ENCODE results near the gene ALOX15B.
"Not testable (repeated sequence)": the region's sequence is repeated elsewhere in the genome, so short reads cannot be mapped to it uniquely, and the experiment has no call there.

Gene ALOX15B

DNA sequence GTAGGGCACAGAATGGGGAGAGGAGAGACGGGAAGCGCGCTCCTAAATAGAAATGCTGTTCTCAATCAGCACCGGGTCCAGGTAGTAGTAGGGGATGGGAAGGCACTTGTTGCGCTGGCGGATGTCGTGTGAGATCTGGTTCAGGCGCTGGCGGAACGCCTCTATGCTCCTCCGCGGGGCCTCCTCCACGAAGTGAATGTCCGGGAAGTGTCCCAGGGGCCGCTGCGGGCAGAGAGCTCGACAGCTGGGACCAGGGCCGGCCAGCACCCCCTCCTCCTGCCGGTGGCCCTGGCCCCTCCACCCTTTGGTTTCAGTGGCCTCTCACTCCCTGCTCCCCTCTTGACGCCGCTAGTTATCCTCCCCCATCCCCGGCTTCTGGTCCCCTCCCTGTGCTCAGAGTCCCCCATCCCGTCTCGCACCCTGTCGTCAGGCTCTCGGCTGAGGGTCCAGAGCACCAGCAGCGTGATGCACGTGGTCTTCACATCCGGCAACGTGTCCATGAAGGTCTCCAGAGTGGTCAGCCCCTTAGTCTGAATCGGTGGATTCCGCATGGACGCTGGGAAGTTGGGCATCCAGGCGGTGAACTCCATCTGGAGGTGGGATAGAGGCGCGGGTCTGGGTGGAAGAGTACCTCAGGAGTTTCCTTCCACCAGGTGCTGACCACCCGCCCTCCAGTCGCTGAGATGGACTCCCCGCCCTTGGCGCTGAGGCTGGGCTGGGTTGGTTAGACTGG lies 34.0 kb downstream of the ALOX15B start:
- Histone ChIP-seq H3K4me3 (ENCODE audit: low read depth, low read length) (peak overlapping the region; percentile 62), H3K9me3 (ENCODE audit: control insufficient read depth, insufficient read depth, low read length) (no peaks in the 10 kb centered on the region), H3K4me1 (ENCODE audit: control insufficient read depth, insufficient read depth, low read length) (peaks cover 5% of the 10 kb centered on the region), H3K9ac (ENCODE audit: low read depth, low read length) (no peak overlapping the region), H3K27me3 (ENCODE audit: control insufficient read depth, insufficient read depth, low read length) (peaks cover 95% of the 10 kb centered on the region), H3K36me3 (ENCODE audit: control insufficient read depth, insufficient read depth, low read length) (no peaks in the 10 kb centered on the region)

GRCh38 chr17:8073627-8074484 lies 35.0 kb downstream of the ALOX15B start:
- Histone ChIP-seq H3K9ac (ENCODE audit: low read depth, low read length) (no peak overlapping the region), H3K27me3 (ENCODE audit: control insufficient read depth, insufficient read depth, low read length) (peaks cover 91% of the 10 kb centered on the region), H3K36me3 (ENCODE audit: control insufficient read depth, insufficient read depth, low read length) (no peaks in the 10 kb centered on the region), H3K9me3 (ENCODE audit: control insufficient read depth, insufficient read depth, low read length) (no peaks in the 10 kb centered on the region), H3K4me3 (ENCODE audit: low read depth, low read length) (peak overlapping the region; percentile 62), H3K4me1 (ENCODE audit: control insufficient read depth, insufficient read depth, low read length) (peaks cover 5% of the 10 kb centered on the region)

GRCh38 chr17:8074554-8074953 lies 35.7 kb downstream of the ALOX15B start:
- Histone ChIP-seq H3K36me3 (ENCODE audit: control insufficient read depth, insufficient read depth, low read length) (no peaks in the 10 kb centered on the region), H3K4me1 (ENCODE audit: control insufficient read depth, insufficient read depth, low read length) (peaks cover 5% of the 10 kb centered on the region), H3K9me3 (ENCODE audit: control insufficient read depth, insufficient read depth, low read length) (no peaks in the 10 kb centered on the region), H3K9ac (ENCODE audit: low read depth, low read length) (no peak overlapping the region), H3K4me3 (ENCODE audit: low read depth, low read length) (peak overlapping the region; percentile 62), H3K27me3 (ENCODE audit: control insufficient read depth, insufficient read depth, low read length) (peaks cover 85% of the 10 kb centered on the region)

- Histone ChIP-seq H3K36me3 (ENCODE audit: control insufficient read depth, insufficient read depth, low read length) (no peaks in the 10 kb centered on the region), H3K9ac (ENCODE audit: low read depth, low read length) (no peak overlapping the region), H3K4me3 (ENCODE audit: low read depth, low read length) (no peak overlapping the region), H3K27me3 (ENCODE audit: control insufficient read depth, insufficient read depth, low read length) (peaks cover 86% of the 10 kb centered on the region), H3K4me1 (ENCODE audit: control insufficient read depth, insufficient read depth, low read length) (peaks cover 5% of the 10 kb centered on the region), H3K9me3 (ENCODE audit: control insufficient read depth, insufficient read depth, low read length) (no peaks in the 10 kb centered on the region)
Observed at GRCh38 chr17:8075081-8075480, 36.2 kb downstream of the ALOX15B start.

DNA sequence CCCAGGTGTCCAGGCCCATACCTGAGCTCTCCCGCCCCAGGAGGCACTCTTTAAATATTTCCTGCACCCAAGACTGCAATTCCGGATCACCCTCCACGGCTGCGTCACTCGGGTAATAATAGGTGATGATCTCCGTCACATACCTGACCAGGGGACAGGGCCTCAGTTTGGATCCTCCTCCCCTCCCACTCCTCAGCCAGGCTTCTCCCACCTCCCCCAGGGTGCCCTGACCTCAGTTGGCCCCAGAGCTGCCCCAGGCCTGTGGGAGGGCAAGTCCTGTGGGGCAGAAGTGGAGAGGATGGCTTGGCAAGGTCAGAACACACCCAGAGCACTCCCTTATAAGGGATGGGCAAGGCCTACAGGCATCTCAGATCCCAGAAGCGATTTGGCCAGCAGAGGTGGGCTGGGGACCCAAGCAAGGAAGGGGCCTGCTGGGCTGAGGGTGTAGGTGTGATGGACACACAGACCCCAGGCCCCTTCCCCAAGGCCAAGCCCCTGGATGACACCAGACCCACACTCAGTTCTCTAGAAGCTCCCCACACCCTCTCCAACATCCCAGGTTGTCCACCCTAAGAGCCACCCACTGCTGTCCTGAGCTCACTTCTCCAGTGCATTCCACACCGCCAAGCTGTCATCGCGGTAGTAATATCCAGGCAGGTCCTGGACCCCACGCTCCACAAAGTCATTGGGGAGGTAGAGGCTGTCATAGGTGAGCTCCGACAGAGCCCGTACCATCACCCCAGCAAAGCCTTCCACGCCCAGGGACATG lies 36.9 kb downstream of the ALOX15B start:
- peaks cover 5% of the 10 kb centered on the region for H3K4me1 ChIP-seq (ENCODE audit: control insufficient read depth, insufficient read depth, low read length)
- H3K9ac ChIP-seq (ENCODE audit: low read depth, low read length): no peak overlapping the region
- H3K36me3 ChIP-seq (ENCODE audit: control insufficient read depth, insufficient read depth, low read length): no peaks in the 10 kb centered on the region
- no peak overlapping the region for H3K4me3 ChIP-seq (ENCODE audit: low read depth, low read length)
- peaks cover 86% of the 10 kb centered on the region for H3K27me3 ChIP-seq (ENCODE audit: control insufficient read depth, insufficient read depth, low read length)
- H3K9me3 ChIP-seq (ENCODE audit: control insufficient read depth, insufficient read depth, low read length): no peaks in the 10 kb centered on the region

DNA sequence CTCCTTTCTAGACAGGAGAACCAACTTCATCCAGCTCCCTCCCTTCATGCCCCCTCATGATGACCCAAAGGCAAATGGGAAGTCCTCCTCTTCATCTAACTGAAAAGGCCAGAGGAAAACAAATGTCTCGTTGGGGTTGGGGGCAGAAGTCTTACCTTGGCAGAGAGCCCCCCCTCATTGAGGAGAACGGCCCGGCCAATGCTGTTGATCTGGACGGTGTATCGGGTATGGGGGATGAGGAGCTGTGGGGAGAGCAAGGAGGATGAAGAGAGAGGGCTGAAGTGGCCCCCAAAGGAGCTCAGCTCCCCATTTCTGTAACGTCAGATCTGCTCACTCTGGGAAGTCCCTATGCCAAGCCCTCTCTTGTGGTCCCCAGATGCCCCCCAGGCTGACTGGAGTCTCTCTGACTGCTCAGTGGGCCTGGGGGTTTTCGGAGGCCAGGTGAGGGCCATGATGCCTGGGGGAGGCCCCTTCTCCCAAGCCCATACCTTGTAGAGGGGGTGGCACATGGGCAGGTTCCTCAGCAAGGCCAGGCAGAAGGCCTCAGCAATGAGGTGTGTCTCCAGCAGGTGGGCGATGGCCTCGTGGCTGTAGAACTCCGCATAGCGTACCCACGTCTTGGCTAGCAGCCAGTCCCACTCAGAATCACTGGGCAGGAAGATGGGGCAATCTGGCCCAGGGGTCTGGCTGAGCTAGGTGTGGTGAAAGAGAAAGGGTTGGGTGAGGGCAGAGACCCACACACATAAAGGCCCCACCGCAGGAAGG lies 37.8 kb downstream of the ALOX15B start:
- H3K9me3 ChIP-seq (ENCODE audit: control insufficient read depth, insufficient read depth, low read length): no peaks in the 10 kb centered on the region

GRCh38 chr17:8077939-8078338 lies 39.1 kb downstream of the ALOX15B start:
- not testable (repeated sequence) for H3K9ac ChIP-seq (ENCODE audit: low read depth, low read length); H3K9me3 ChIP-seq (ENCODE audit: control insufficient read depth, insufficient read depth, low read length); H3K4me1 ChIP-seq (ENCODE audit: control insufficient read depth, insufficient read depth, low read length); H3K4me3 ChIP-seq (ENCODE audit: low read depth, low read length); H3K36me3 ChIP-seq (ENCODE audit: control insufficient read depth, insufficient read depth, low read length)
- peaks cover 82% of the 10 kb centered on the region for H3K27me3 ChIP-seq (ENCODE audit: control insufficient read depth, insufficient read depth, low read length)

More for the DNA sequence above, 37.8 kb downstream of the ALOX15B start:
- H3K9ac ChIP-seq (ENCODE audit: low read depth, low read length): no peak overlapping the region
- H3K36me3 ChIP-seq (ENCODE audit: control insufficient read depth, insufficient read depth, low read length): no peaks in the 10 kb centered on the region
- H3K4me3 ChIP-seq (ENCODE audit: low read depth, low read length): no peak overlapping the region
- H3K4me1 ChIP-seq (ENCODE audit: control insufficient read depth, insufficient read depth, low read length): peaks cover 5% of the 10 kb centered on the region
- H3K27me3 ChIP-seq (ENCODE audit: control insufficient read depth, insufficient read depth, low read length): peaks cover 86% of the 10 kb centered on the region

DNA sequence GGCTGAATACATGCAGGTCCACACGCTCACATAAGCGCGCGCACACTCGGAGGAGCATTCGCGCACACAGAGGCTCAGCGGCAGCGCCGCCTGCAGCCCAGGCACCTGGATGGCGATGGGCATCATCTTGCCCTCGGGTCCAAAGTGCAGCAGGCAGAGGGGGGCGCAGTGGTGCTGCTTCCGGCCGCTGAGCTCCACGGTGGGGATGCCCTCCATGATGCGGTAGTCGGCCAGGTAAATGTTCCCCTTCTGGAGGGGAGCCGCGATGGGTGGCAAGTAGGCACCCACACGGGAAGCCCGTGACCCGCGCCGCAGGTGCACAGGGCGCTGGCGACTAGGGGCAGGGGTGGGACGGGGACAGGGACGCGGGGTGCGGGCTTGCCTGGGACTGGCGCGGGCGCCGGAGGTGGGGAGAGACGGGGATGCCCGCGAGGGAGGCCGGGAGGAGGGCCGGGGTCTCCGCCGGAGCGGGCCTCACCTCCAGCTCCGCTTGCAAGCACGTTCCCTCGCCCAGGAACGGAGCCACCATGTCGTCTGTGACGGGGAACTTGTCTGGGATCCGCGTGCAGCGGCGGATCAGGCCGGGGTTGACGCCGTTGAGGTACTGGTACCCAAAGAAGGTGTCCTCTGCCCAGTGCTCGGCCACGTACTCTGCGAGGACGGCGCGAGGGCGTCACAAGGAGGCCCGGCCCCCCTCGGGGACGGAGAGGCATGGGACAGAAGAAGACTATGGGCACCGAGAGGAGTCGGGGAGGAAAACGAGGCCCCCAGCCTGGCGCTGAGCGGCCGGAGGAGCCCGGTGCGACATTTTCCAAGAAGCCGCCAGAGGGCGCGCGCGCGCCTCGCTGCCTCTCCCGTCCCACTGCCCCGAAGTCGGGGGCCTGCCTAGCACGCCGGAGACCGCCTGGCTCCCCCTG lies 40.7 kb downstream of the ALOX15B start:
- Histone ChIP-seq H3K4me3 (ENCODE audit: low read depth, low read length) (peak overlapping the region; percentile 84), H3K36me3 (ENCODE audit: control insufficient read depth, insufficient read depth, low read length) (no peaks in the 10 kb centered on the region), H3K9me3 (ENCODE audit: control insufficient read depth, insufficient read depth, low read length) (no peaks in the 10 kb centered on the region), H3K9ac (ENCODE audit: low read depth, low read length) (no peak overlapping the region), H3K4me1 (ENCODE audit: control insufficient read depth, insufficient read depth, low read length) (no peaks in the 10 kb centered on the region), H3K27me3 (ENCODE audit: control insufficient read depth, insufficient read depth, low read length) (peaks cover 66% of the 10 kb centered on the region)

DNA sequence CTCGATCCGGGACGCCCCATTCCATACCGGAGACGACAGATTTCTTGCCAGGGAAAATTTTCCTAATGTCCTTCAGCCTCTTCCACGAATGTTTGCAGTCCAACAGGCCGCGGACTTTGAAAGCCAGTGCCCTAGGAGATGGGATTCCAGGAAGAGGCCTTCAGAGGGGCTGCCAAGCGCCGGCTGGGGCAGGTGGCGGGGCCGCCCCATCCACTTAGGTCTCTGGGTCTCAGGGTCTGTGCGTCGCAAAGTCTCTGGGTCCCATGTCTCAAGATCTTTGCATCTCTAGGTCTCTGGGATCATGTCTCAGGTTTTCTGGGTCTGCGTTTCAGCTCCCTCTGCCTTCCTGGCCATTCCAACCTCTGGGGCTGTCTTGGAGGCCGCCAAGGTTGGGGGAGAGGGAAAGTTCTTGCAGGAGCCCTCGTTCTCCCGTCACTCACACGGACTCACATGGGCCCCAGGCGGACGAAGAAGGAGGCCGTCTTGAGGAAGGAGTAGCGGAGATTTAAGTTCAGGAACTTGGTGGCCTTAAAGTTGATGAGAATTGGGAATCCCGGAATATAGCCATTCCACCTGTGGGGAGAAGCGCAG lies 41.4 kb downstream of the ALOX15B start:
- Histone ChIP-seq H3K36me3 (ENCODE audit: control insufficient read depth, insufficient read depth, low read length) (no peaks in the 10 kb centered on the region), H3K27me3 (ENCODE audit: control insufficient read depth, insufficient read depth, low read length) (peaks cover 59% of the 10 kb centered on the region), H3K9me3 (ENCODE audit: control insufficient read depth, insufficient read depth, low read length) (no peaks in the 10 kb centered on the region), H3K9ac (ENCODE audit: low read depth, low read length) (no peak overlapping the region), H3K4me3 (ENCODE audit: low read depth, low read length) (peak overlapping the region; percentile 84), H3K4me1 (ENCODE audit: control insufficient read depth, insufficient read depth, low read length) (no peaks in the 10 kb centered on the region)

DNA sequence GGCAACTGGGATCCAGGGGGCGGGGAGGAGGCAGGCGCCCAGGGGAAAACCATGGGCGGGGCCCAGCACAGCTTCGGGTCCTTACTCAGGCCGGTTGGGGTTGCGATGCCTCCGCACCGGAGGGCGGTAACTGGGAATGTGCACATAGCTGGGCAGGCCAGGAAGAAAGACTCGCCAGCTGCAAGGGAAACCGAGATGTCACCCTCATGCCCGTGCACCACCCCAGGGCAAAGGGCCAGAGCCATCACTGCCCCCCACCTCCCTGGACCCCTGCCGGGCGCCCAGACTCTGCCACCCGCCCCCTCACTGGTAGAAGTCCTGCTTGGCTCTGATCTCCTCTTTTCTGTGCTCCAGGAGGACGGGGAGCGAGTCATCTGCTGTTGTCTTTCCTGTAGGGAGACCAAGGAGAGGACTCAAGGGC lies 42.0 kb downstream of the ALOX15B start:
- Histone ChIP-seq H3K4me1 (ENCODE audit: control insufficient read depth, insufficient read depth, low read length) (no peaks in the 10 kb centered on the region), H3K36me3 (ENCODE audit: control insufficient read depth, insufficient read depth, low read length) (no peaks in the 10 kb centered on the region), H3K27me3 (ENCODE audit: control insufficient read depth, insufficient read depth, low read length) (peaks cover 54% of the 10 kb centered on the region), H3K4me3 (ENCODE audit: low read depth, low read length) (peak overlapping the region; percentile 84), H3K9me3 (ENCODE audit: control insufficient read depth, insufficient read depth, low read length) (no peaks in the 10 kb centered on the region), H3K9ac (ENCODE audit: low read depth, low read length) (no peak overlapping the region)
